ENCODE measurements around the gene POLL. TPM values are rescaled to one million over a fixed set of nuclear protein-coding genes. Genes with fewer than 3 reads are reported as not detected.
A peak's percentile ranks its signal among the peaks of the same experiment; 100 is the strongest.

The POLL gene
- polyA plus RNA-seq, 2 of the 4 experiments (the other 2 are of a cell fraction) = 13.3 to 16.7 TPM

- peak; percentile 50 to 66; a peak in 3 of 6 replicates for ATAC-seq
- H3K27ac ChIP-seq = no peak overlapping the region
- TF ChIP-seq CBX2 (IDR thresholded peaks at IDR 0.05; ENCODE audit: borderline replicate concordance, low read depth) (no peak), BHLHE40 (IDR thresholded peaks at IDR 0.05; ENCODE audit: low read depth, low read length) (no peak), RAD21 (conservative IDR thresholded peaks at IDR 0.05 in 1 of 2, IDR thresholded peaks at IDR 0.05 in 1 of 2) (peak in 1 of 2 experiments; percentile 30; a peak in 2 of 5 replicates), TFCP2L1 (CRISPR knock-in tag; IDR thresholded peaks at IDR 0.05) (no peak), CHD2 (IDR thresholded peaks at IDR 0.05; ENCODE audit: low read length, partially characterized antibody) (no peak), HMGXB4 (CRISPR knock-in tag; IDR thresholded peaks at IDR 0.05; ENCODE audit: borderline replicate concordance) (no peak), SREBF2 (IDR thresholded peaks at IDR 0.05) (no peak), KDM1A (IDR thresholded peaks at IDR 0.05; ENCODE audit: low read depth) (no peak), ZSCAN20 (CRISPR knock-in tag; IDR thresholded peaks at IDR 0.05) (no peak), FOSL2 (IDR thresholded peaks at IDR 0.05) (no peak), FOSL2 (CRISPR knock-in tag; IDR thresholded peaks at IDR 0.05) (no peak), ZFP36 (IDR thresholded peaks at IDR 0.05; ENCODE audit: borderline replicate concordance, partially characterized antibody) (no peak), CEBPB (IDR thresholded peaks at IDR 0.05) (no peak), RARB (CRISPR knock-in tag; IDR thresholded peaks at IDR 0.05) (no peak), POLR2A (IDR thresholded peaks at IDR 0.05; ENCODE audit: low read length) (no peak), FOXS1 (CRISPR knock-in tag; IDR thresholded peaks at IDR 0.05) (no peak), ELK1 (IDR thresholded peaks at IDR 0.05; ENCODE audit: low read depth, low read length) (no peak), HOXB13 (CRISPR knock-in tag; IDR thresholded peaks at IDR 0.05; ENCODE audit: low read depth) (no peak), SMC3 (IDR thresholded peaks at IDR 0.05) (peak; percentile 34; the same call in 1 of the 3 replicates), CTCF (IDR thresholded peaks at IDR 0.05) (peak; percentile 73)
- ChIA-PET CTCF (interaction anchor here (0.8 to 2.5 kb wide), 10 partner anchors 10 to 323 kb away, joined by 3 to 7 read pairs (median 4); no protein-coding TSS in a partner anchor), POLR2A (no interaction called here)
- H3K9me3 ChIP-seq = no peaks in the 10 kb centered on the region
- no peaks in the 10 kb centered on the region for H3K4me1 ChIP-seq
- FAIRE-seq = peak; percentile 46
- no peak overlapping the region for H3K4me2 ChIP-seq
- no peak overlapping the region for H3K4me3 ChIP-seq
- peak; percentile 49 to 58 for DNase-seq (ENCODE audit: low read depth in 1 of 2, low spot score in 1 of 2)
Measured at GRCh38 chr10:101536800-101537199, 51.3 kb downstream of the POLL start.

GRCh38 chr10:101535949-101536348 is 52.1 kb downstream of the POLL start:
- Histone ChIP-seq H3K4me2 (no peak overlapping the region), H3K9me3 (no peaks in the 10 kb centered on the region), H3K27ac (no peak overlapping the region), H3K4me1 (no peaks in the 10 kb centered on the region), H3K4me3 (no peak overlapping the region)
- no peak for ATAC-seq
- ChIA-PET CTCF (interaction anchor here (0.8 to 2.5 kb wide), 13 partner anchors 10 to 322 kb away, joined by 3 to 7 read pairs (median 4); no protein-coding TSS in a partner anchor), POLR2A (no interaction called here)
- no peak for TF ChIP-seq RNF2 (IDR thresholded peaks at IDR 0.05; ENCODE audit: borderline replicate concordance, low read depth)
- TF ChIP-seq ATOH8 (CRISPR knock-in tag; IDR thresholded peaks at IDR 0.05; ENCODE audit: low read depth) = no peak
- no peak for TF ChIP-seq SMC3 (IDR thresholded peaks at IDR 0.05)
- no peak for TF ChIP-seq ZC3H11A (IDR thresholded peaks at IDR 0.05)
- no peak for TF ChIP-seq GATA3 (IDR thresholded peaks at IDR 0.05; ENCODE audit: borderline replicate concordance)
- no peak for TF ChIP-seq MAX (IDR thresholded peaks at IDR 0.05)
- no peak for TF ChIP-seq MYC (IDR thresholded peaks at IDR 0.05; ENCODE audit: borderline replicate concordance, low read length)
- TF ChIP-seq ESRRA (IDR thresholded peaks at IDR 0.05; ENCODE audit: borderline replicate concordance, low read length) = no peak
- TF ChIP-seq RCOR1 (IDR thresholded peaks at IDR 0.05; ENCODE audit: low read depth, low read length) = no peak
- TF ChIP-seq USF2 (IDR thresholded peaks at IDR 0.05) = no peak
- TF ChIP-seq PBX3 (IDR thresholded peaks at IDR 0.05) = no peak
- no peak for TF ChIP-seq POLR2A (IDR thresholded peaks at IDR 0.05; ENCODE audit: low read length)
- WGBS (ENCODE audit: missing lambda C conversion rate) = 65% methylated on average over 4 of the region's 4 CpGs
- DNase-seq (ENCODE audit: low read depth in 1 of 2, low spot score in 1 of 2) = no peak
- FAIRE-seq = no peak
